Neuronal stem cell (in vitro differentiated cells): ENCODE data around the gene HIP1.

ENCODE experiments used
- DNase-seq: peaks from one replicate; pipeline ENCODE4 v3.0.0-alpha.2; 2013; ENCODE audit warnings: low spot score
- H2AFZ ChIP-seq: one replicate; pipeline ENCODE4 v1.6.1; 2013; ENCODE audit warnings: mild to moderate bottlenecking, low read length, inconsistent platforms
- H2AK5ac ChIP-seq: 2 replicates; pipeline ENCODE4 v1.6.1; 2013; ENCODE audit warnings: low read depth, mild to moderate bottlenecking, inconsistent platforms, low read length, moderate library complexity, mixed read lengths
- H2BK120ac ChIP-seq: 2 replicates; pipeline ENCODE4 v1.6.1; 2013; ENCODE audit warnings: low read depth, mild to moderate bottlenecking, inconsistent platforms, low read length, moderate library complexity, mixed read lengths
- H2BK12ac ChIP-seq: one replicate; pipeline ENCODE4 v1.6.1; 2013; ENCODE audit warnings: low read length, inconsistent platforms
- H2BK15ac ChIP-seq: 2 replicates; pipeline ENCODE4 v1.6.1; 2013; ENCODE audit warnings: mild to moderate bottlenecking, low read length, inconsistent platforms, mixed read lengths
- H2BK5ac ChIP-seq: one replicate; pipeline ENCODE4 v1.6.1; 2013; ENCODE audit warnings: inconsistent platforms, mild to moderate bottlenecking, low read length, moderate library complexity
- H3K14ac ChIP-seq: one replicate; pipeline ENCODE4 v1.6.1; 2013; ENCODE audit warnings: low read length, inconsistent platforms
- H3K18ac ChIP-seq: 2 replicates; pipeline ENCODE4 v1.6.1; 2013; ENCODE audit warnings: low read length, inconsistent platforms
- H3K23ac ChIP-seq: 2 replicates; pipeline ENCODE4 v1.6.1; 2013; ENCODE audit warnings: low read depth, mild to moderate bottlenecking, mixed read lengths, low read length, inconsistent platforms; ENCODE audit not compliant: poor library complexity
- H3K27ac ChIP-seq: replicated peaks from 3 replicates; pipeline ENCODE4 v1.5.1; 2013; ENCODE audit warnings: low read length, inconsistent platforms
- H3K27me3 ChIP-seq, 3 experiments: 2 replicates each; pipeline ENCODE4 v1.6.1; 2013; ENCODE audit warnings: low read length in 3 of 3, mild to moderate bottlenecking in 2 of 3, inconsistent platforms in 1 of 3, low read depth in 1 of 3, mixed read lengths in 1 of 3, moderate library complexity in 1 of 3; ENCODE audit not compliant: control insufficient read depth in 3 of 3, insufficient read depth in 3 of 3
- H3K36me3 ChIP-seq, 2 donors: replicated peaks in 1 of 2; 2 replicates each; pipeline ENCODE4 v1.6.1; 2013; ENCODE audit warnings: low read length in 2 of 2; ENCODE audit not compliant: control insufficient read depth in 2 of 2, insufficient read depth in 2 of 2
- H3K4ac ChIP-seq: 2 replicates; pipeline ENCODE4 v1.6.1; 2013; ENCODE audit warnings: inconsistent platforms, mild to moderate bottlenecking, low read length, moderate library complexity
- H3K4me1 ChIP-seq, 2 donors: 1 replicate in 1 of 2; 2 replicates in 1 of 2; pipeline ENCODE4 v1.6.1; 2013; ENCODE audit warnings: low read length in 2 of 2, low read depth in 1 of 2; ENCODE audit not compliant: control insufficient read depth in 2 of 2, insufficient read depth in 1 of 2
- H3K4me2 ChIP-seq: one replicate; pipeline ENCODE4 v1.6.1; 2013; ENCODE audit warnings: mild to moderate bottlenecking, low read length, inconsistent platforms; ENCODE audit not compliant: insufficient read depth, poor library complexity, severe bottlenecking
- H3K4me3 ChIP-seq, 2 donors: 2 replicates each; pipeline ENCODE4 v1.5.1; 2013; ENCODE audit warnings: low read length in 2 of 2, mild to moderate bottlenecking in 2 of 2, inconsistent platforms in 1 of 2, moderate library complexity in 1 of 2
- H3K79me1 ChIP-seq: one replicate; pipeline ENCODE4 v1.6.1; 2013; ENCODE audit warnings: low read depth, mild to moderate bottlenecking, inconsistent platforms, low read length, moderate library complexity
- H3K9ac ChIP-seq: one replicate; pipeline ENCODE4 v1.6.1; 2013; ENCODE audit warnings: mild to moderate bottlenecking, low read depth, low read length, inconsistent platforms; ENCODE audit not compliant: poor library complexity
- H3K9me3 ChIP-seq, 2 donors: replicated peaks in 1 of 2; 2 replicates each; pipeline versions ENCODE3 to v1.6.1; 2013; ENCODE audit warnings: low read length in 2 of 2, mild to moderate bottlenecking in 2 of 2, inconsistent platforms in 1 of 2, low read depth in 1 of 2, mixed read lengths in 1 of 2, moderate library complexity in 1 of 2; ENCODE audit not compliant: control insufficient read depth in 2 of 2, insufficient read depth in 1 of 2
- H4K8ac ChIP-seq: one replicate; pipeline ENCODE4 v1.6.1; 2013; ENCODE audit warnings: low read depth, mild to moderate bottlenecking, inconsistent platforms, low read length, moderate library complexity
- H4K91ac ChIP-seq: one replicate; pipeline ENCODE4 v1.6.1; 2013; ENCODE audit warnings: low read length, low read depth, mild to moderate bottlenecking, inconsistent platforms; ENCODE audit not compliant: poor library complexity
- WGBS, 2 donors: extraction: QIAGEN DNeasy Blood & Tissue Kit; methylation state at CpG; one replicate each; pipeline ENCODE4 v1.1.7; 2013; ENCODE audit warnings: missing lambda C conversion rate in 2 of 2, mixed read lengths in 1 of 2; ENCODE audit not compliant: insufficient read length in 2 of 2, insufficient replicate concordance in 1 of 2; ENCODE audit errors: extremely low coverage in 2 of 2; 5-methylcytosine and 5-hydroxymethylcytosine counted together

HIP1 gene

GRCh38 chr7:75579899-75580298 is 158.8 kb downstream of the HIP1 start:
- no peak overlapping the region for H3K14ac ChIP-seq
- H3K27me3 ChIP-seq = no peaks in the 10 kb centered on the region
- peaks cover 0 to 3% of the 10 kb centered on the region in 2 donors for H3K9me3 ChIP-seq
- H2BK120ac ChIP-seq = no peak overlapping the region
- no peak overlapping the region for H2BK5ac ChIP-seq
- peaks cover 4% of the 10 kb centered on the region for H3K79me1 ChIP-seq
- no peak overlapping the region for H3K9ac ChIP-seq
- H3K4me2 ChIP-seq = no peak overlapping the region
- H3K27ac ChIP-seq = no peak overlapping the region
- H4K91ac ChIP-seq = no peak overlapping the region
- H3K18ac ChIP-seq = no peak overlapping the region
- no CpG with 5 or more reads among the region's 6 CpGs for WGBS, 2 donors
- H4K8ac ChIP-seq = no peak overlapping the region
- peaks cover 43 to 83% of the 10 kb centered on the region in 2 donors for H3K36me3 ChIP-seq
- H3K4ac ChIP-seq = no peak overlapping the region
- H2AK5ac ChIP-seq = no peak overlapping the region
- H3K4me1 ChIP-seq = no peaks in the 10 kb centered on the region
- no peak overlapping the region for H2AFZ ChIP-seq
- no peak for DNase-seq
- H2BK15ac ChIP-seq = no peak overlapping the region
- no peak overlapping the region for H2BK12ac ChIP-seq
- no peak overlapping the region for H3K23ac ChIP-seq
- H3K4me3 ChIP-seq = no peak overlapping the region

- H3K4me3 ChIP-seq = no peak overlapping the region
- no peak overlapping the region for H3K4ac ChIP-seq
- H3K27me3 ChIP-seq = no peaks in the 10 kb centered on the region
- peaks cover 40 to 82% of the 10 kb centered on the region in 2 donors for H3K36me3 ChIP-seq
- H2AK5ac ChIP-seq = no peak overlapping the region
- H2AFZ ChIP-seq = no peak overlapping the region
- H2BK15ac ChIP-seq = no peak overlapping the region
- no peak overlapping the region for H2BK120ac ChIP-seq
- no peak overlapping the region for H3K9ac ChIP-seq
- H2BK5ac ChIP-seq = no peak overlapping the region
- H3K9me3 ChIP-seq = peaks cover 0 to 3% of the 10 kb centered on the region in 2 donors
- no peak overlapping the region for H2BK12ac ChIP-seq
- peaks cover 3% of the 10 kb centered on the region for H3K79me1 ChIP-seq
- no peak overlapping the region for H4K91ac ChIP-seq
- H3K4me1 ChIP-seq = no peaks in the 10 kb centered on the region
- no peak overlapping the region for H3K18ac ChIP-seq
- WGBS, 2 donors = no CpG with 5 or more reads among the region's 7 CpGs
- DNase-seq = no peak
- H3K27ac ChIP-seq = no peak overlapping the region
- H3K14ac ChIP-seq = no peak overlapping the region
- no peak overlapping the region for H3K4me2 ChIP-seq
- no peak overlapping the region for H4K8ac ChIP-seq
- no peak overlapping the region for H3K23ac ChIP-seq
Observed at GRCh38 chr7:75578081-75578480, 160.7 kb downstream of the HIP1 start.

GRCh38 chr7:75575488-75576121 is 163.1 kb downstream of the HIP1 start:
- Histone ChIP-seq H3K4me2 (no peak overlapping the region), H3K4ac (no peak overlapping the region), H3K79me1 (peaks cover 2% of the 10 kb centered on the region), H3K27me3 (no peaks in the 10 kb centered on the region), H3K4me3 (peak overlapping the region in 1 of 2 donors; percentile 27), H3K4me1 (no peaks in the 10 kb centered on the region), H3K18ac (no peak overlapping the region), H2AFZ (no peak overlapping the region), H4K8ac (no peak overlapping the region), H3K9me3 (peaks cover 0 to 2% of the 10 kb centered on the region in 2 donors), H3K23ac (no peak overlapping the region), H2BK12ac (no peak overlapping the region), H3K9ac (no peak overlapping the region), H3K36me3 (peaks cover 36 to 83% of the 10 kb centered on the region in 2 donors), H2AK5ac (no peak overlapping the region), H2BK5ac (no peak overlapping the region), H3K27ac (no peak overlapping the region), H2BK15ac (no peak overlapping the region), H3K14ac (no peak overlapping the region), H2BK120ac (no peak overlapping the region), H4K91ac (no peak overlapping the region)
- WGBS, 2 donors = no CpG with 5 or more reads among the region's 13 CpGs
- no peak for DNase-seq

DNA sequence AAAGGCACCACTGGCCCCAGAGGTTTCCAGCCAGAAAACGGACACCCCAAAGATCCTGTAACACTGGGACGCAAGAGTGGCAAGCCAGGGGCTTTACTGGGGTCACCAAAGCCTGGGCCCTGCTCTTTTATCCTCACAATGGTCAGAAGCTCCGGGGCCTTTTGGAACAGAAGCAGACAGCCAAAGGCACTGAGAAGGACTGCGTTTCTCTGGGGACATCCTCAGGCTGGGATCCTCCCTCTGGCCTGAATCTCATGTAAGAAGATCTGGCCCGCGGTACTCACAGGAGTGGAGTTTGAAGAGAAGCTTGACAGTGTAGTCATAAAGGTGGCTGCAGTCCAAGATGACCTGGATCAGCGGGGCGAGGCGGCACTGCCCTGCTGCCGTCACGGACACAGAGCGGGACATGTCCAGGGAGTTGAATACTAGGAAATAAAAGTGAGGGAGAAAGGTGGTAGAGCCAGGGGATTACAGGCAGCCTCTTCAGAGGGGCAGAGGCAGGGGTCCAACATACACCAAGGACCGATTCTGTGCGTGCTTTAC is 165.2 kb downstream of the HIP1 start:
- no peak for DNase-seq
- Histone ChIP-seq H2AFZ (no peak overlapping the region), H3K4me2 (no peak overlapping the region), H3K27ac (no peak overlapping the region), H3K27me3 (no peaks in the 10 kb centered on the region), H2BK5ac (no peak overlapping the region), H2AK5ac (no peak overlapping the region), H3K9ac (no peak overlapping the region), H2BK15ac (no peak overlapping the region), H3K79me1 (peaks cover 2% of the 10 kb centered on the region), H3K4ac (no peak overlapping the region), H4K91ac (no peak overlapping the region), H3K9me3 (no peaks in the 10 kb centered on the region), H3K36me3 (peaks cover 26 to 82% of the 10 kb centered on the region in 2 donors), H3K4me1 (no peaks in the 10 kb centered on the region), H3K23ac (no peak overlapping the region), H4K8ac (no peak overlapping the region), H3K14ac (no peak overlapping the region), H2BK12ac (no peak overlapping the region), H3K18ac (no peak overlapping the region), H3K4me3 (no peak overlapping the region), H2BK120ac (no peak overlapping the region)
- WGBS, 2 donors = no CpG with 5 or more reads among the region's 14 CpGs
